Measurements from ENCODE around the gene ZNF425.
A peak's percentile ranks its signal among the peaks of the same experiment; 100 is the strongest.
"Not testable (repeated sequence)": the region's sequence is repeated elsewhere in the genome, so short reads cannot be mapped to it uniquely, and the experiment has no call there.

The ZNF425 gene

DNA sequence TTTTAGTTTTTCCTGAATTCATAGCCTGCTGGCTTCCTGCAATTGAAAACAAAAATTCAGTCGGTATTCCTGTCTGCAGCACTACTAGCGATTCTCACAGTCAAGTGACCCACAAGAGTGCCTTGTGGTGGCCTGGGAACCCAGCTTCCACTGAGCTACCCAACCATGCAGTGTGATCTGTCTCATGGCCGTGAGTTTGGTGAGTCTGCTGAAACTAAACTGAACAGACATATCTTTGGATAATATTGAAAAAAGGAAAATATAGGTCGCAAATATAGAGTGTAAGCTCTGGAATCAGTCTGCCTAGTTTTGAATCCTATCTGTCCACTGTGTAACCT, 53.7 kb downstream of the ZNF425 start:
- Histone ChIP-seq H3K27me3 (no peaks in the 10 kb centered on the region), H3K4me3 (ENCODE audit: low read depth, low read length) (no peak overlapping the region), H3K9me3 (no peaks in the 10 kb centered on the region), H3K36me3 (peaks cover 28% of the 10 kb centered on the region), H3K4me1 (no peaks in the 10 kb centered on the region)
- TF ChIP-seq CTCF (IDR thresholded peaks at IDR 0.05; ENCODE audit: low read depth, low read length) = no peak
- DNase-seq = no peak

GRCh38 chr7:149071641-149072437, 54.3 kb downstream of the ZNF425 start:
- DNase-seq = peak; percentile 43

GRCh38 chr7:149071182-149071635, 54.9 kb downstream of the ZNF425 start:
- no peaks in the 10 kb centered on the region for H3K9me3 ChIP-seq
- peaks cover 24% of the 10 kb centered on the region for H3K36me3 ChIP-seq
- H3K27me3 ChIP-seq = no peaks in the 10 kb centered on the region
- no peak overlapping the region for H3K4me3 ChIP-seq (ENCODE audit: low read depth, low read length)
- no peak for DNase-seq
- no peak for TF ChIP-seq CTCF (IDR thresholded peaks at IDR 0.05; ENCODE audit: low read depth, low read length)
- H3K4me1 ChIP-seq = no peaks in the 10 kb centered on the region

More at GRCh38 chr7:149071641-149072437, 54.3 kb downstream of the ZNF425 start:
- peak; percentile 35 for TF ChIP-seq CTCF (IDR thresholded peaks at IDR 0.05; ENCODE audit: low read depth, low read length)
- Histone ChIP-seq H3K9me3 (no peaks in the 10 kb centered on the region), H3K36me3 (peaks cover 25% of the 10 kb centered on the region), H3K4me3 (ENCODE audit: low read depth, low read length) (no peak overlapping the region), H3K27me3 (no peaks in the 10 kb centered on the region), H3K4me1 (no peaks in the 10 kb centered on the region)

DNA sequence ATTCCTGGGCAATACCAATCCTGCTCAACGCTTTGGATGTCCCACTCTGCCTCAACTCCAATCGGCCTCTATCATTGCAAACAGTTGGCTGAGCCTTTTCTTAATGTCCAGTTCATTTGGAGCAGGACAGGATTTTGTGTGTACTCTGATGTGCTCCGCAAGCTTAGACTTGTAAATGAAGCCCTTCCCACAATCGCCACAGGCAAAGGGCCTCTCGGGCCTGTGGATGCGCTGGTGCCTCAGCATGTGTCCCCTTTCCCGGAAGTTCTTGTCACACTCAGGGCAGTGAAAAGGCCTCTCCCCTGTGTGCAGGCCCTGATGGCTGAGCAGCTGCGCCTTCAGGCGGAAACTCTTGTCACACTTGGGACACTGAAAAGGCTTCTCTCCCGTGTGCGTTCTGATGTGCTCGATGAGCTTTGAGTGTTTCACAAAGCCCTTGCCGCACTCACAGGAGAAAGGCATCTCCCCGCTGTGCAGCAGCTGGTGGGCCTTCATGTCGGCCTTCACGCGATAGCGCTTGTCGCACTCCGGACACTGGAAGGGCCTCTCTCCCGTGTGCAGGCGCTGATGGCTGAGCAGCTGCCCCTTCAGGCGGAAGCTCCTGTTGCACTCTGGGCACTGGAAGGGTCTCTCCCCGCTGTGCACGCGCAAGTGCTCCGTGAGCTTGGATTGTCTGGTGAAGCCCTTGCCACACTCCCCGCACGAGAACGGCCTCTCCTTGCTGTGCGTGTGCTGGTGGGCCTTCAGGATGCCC, 55.6 kb downstream of the ZNF425 start:
- peaks cover 24% of the 10 kb centered on the region for H3K36me3 ChIP-seq
- no peak for DNase-seq
- H3K4me3 ChIP-seq (ENCODE audit: low read depth, low read length) = no peak overlapping the region
- no peak for TF ChIP-seq CTCF (IDR thresholded peaks at IDR 0.05; ENCODE audit: low read depth, low read length)
- H3K9me3 ChIP-seq = no peaks in the 10 kb centered on the region
- H3K27me3 ChIP-seq = no peaks in the 10 kb centered on the region
- no peaks in the 10 kb centered on the region for H3K4me1 ChIP-seq

GRCh38 chr7:149067869-149068268, 58.3 kb downstream of the ZNF425 start:
- peaks cover 24% of the 10 kb centered on the region for H3K36me3 ChIP-seq
- no peak for DNase-seq
- no peak for TF ChIP-seq CTCF (IDR thresholded peaks at IDR 0.05; ENCODE audit: low read depth, low read length)
- H3K4me1 ChIP-seq = no peaks in the 10 kb centered on the region
- no peak overlapping the region for H3K4me3 ChIP-seq (ENCODE audit: low read depth, low read length)
- no peaks in the 10 kb centered on the region for H3K27me3 ChIP-seq
- no peaks in the 10 kb centered on the region for H3K9me3 ChIP-seq

GRCh38 chr7:149063476-149063875, 62.6 kb downstream of the ZNF425 start:
- no peak for DNase-seq
- no peaks in the 10 kb centered on the region for H3K9me3 ChIP-seq
- no peaks in the 10 kb centered on the region for H3K27me3 ChIP-seq
- no peak for TF ChIP-seq CTCF (IDR thresholded peaks at IDR 0.05; ENCODE audit: low read depth, low read length)
- peaks cover 5% of the 10 kb centered on the region for H3K36me3 ChIP-seq
- H3K4me1 ChIP-seq = no peaks in the 10 kb centered on the region
- no peak overlapping the region for H3K4me3 ChIP-seq (ENCODE audit: low read depth, low read length)

GRCh38 chr7:149062217-149062899, 63.8 kb downstream of the ZNF425 start:
- H3K27me3 ChIP-seq; DNase-seq; H3K9me3 ChIP-seq; H3K36me3 ChIP-seq; H3K4me1 ChIP-seq; H3K4me3 ChIP-seq (ENCODE audit: low read depth, low read length): not testable (repeated sequence)
